Stimulated activated CD8-positive, alpha-beta memory T cell treated with anti-CD3 and anti-CD28 coated beads, Interleukin-7, amount 100 ng/mL, for 4 hours (primary cell): ENCODE data around the gene AGPAT4.

Source experiments
- DNase-seq, 2 donors: peaks; one replicate each; pipeline ENCODE4 v3.0.0-alpha.2; 2020; ENCODE audit warnings: low read depth in 2 of 2

The AGPAT4 gene

GRCh38 chr6:161166176-161166575 lies 107.7 kb downstream of the AGPAT4 start:
- DNase-seq: no peak

- no peak for DNase-seq
Observed at GRCh38 chr6:161164182-161164625, 109.7 kb downstream of the AGPAT4 start.

- DNase-seq: no peak
Observed at GRCh38 chr6:161163466-161164181, 110.2 kb downstream of the AGPAT4 start.

GRCh38 chr6:161162722-161163121 lies 111.1 kb downstream of the AGPAT4 start:
- DNase-seq: no peak

- DNase-seq: no peak
Observed at GRCh38 chr6:161161889-161162624, 111.8 kb downstream of the AGPAT4 start.

- DNase-seq: no peak
Observed at GRCh38 chr6:161161121-161161520, 112.7 kb downstream of the AGPAT4 start.

GRCh38 chr6:161154796-161155335 lies 119.0 kb downstream of the AGPAT4 start:
- DNase-seq: no peak

- no peak for DNase-seq
Observed at GRCh38 chr6:161153725-161154124, 120.1 kb downstream of the AGPAT4 start.

GRCh38 chr6:161152907-161153662 lies 120.8 kb downstream of the AGPAT4 start:
- no peak for DNase-seq

- DNase-seq: no peak
Observed at GRCh38 chr6:161152527-161152862, 121.4 kb downstream of the AGPAT4 start.

GRCh38 chr6:161151660-161152526 lies 122.0 kb downstream of the AGPAT4 start:
- no peak for DNase-seq

GRCh38 chr6:161151059-161151645 lies 122.7 kb downstream of the AGPAT4 start:
- DNase-seq: no peak

- no peak for DNase-seq
Observed at GRCh38 chr6:161150566-161150965, 123.3 kb downstream of the AGPAT4 start.

- DNase-seq: no peak
Observed at GRCh38 chr6:161150136-161150535, 123.7 kb downstream of the AGPAT4 start.

GRCh38 chr6:161143663-161144430 lies 130.0 kb downstream of the AGPAT4 start:
- no peak for DNase-seq

GRCh38 chr6:161142957-161143296 lies 130.9 kb downstream of the AGPAT4 start:
- no peak for DNase-seq

GRCh38 chr6:161141173-161141572 lies 132.7 kb downstream of the AGPAT4 start:
- no peak for DNase-seq

- no peak for DNase-seq
Observed at GRCh38 chr6:161140554-161140875, 133.3 kb downstream of the AGPAT4 start.

- DNase-seq: no peak
Observed at GRCh38 chr6:161139766-161140553, 133.9 kb downstream of the AGPAT4 start.

GRCh38 chr6:161139304-161139765 lies 134.5 kb downstream of the AGPAT4 start:
- no peak for DNase-seq
